DMS153 treated with DMSO at 0.1 percent for 48 hours (cell line): ENCODE results near the gene GABRB1.
"Not testable (repeated sequence)": the region's sequence is repeated elsewhere in the genome, so short reads cannot be mapped to it uniquely, and the experiment has no call there.

Experiments
- DNase-seq: peaks from one replicate; lab custom pipeline; 2025; ENCODE audit not compliant: unreplicated experiment; lab: John Stamatoyannopoulos, UW

GABRB1 gene

DNA sequence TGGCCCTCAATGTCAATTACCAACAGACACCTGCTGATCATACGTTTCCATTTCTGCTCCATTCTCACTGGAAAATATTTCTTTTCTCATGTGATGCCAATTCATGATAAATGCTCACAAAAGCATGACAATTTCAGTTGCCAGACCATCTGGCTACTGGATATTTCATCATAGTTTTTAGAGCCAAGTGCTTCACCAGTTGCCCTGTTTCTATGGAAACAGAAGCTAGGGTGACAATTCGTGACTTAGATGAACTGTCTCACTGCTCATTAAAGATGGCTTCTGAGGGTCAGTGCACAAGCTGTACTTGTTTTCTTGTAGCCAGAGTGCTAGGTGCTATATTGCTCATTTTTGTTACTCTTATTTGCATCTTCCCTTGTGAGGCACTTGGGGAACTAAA lies 247.3 kb downstream of the GABRB1 start:
- no peak for DNase-seq

GRCh38 chr4:47287735-47288134 lies 256.4 kb downstream of the GABRB1 start:
- DNase-seq = no peak

DNA sequence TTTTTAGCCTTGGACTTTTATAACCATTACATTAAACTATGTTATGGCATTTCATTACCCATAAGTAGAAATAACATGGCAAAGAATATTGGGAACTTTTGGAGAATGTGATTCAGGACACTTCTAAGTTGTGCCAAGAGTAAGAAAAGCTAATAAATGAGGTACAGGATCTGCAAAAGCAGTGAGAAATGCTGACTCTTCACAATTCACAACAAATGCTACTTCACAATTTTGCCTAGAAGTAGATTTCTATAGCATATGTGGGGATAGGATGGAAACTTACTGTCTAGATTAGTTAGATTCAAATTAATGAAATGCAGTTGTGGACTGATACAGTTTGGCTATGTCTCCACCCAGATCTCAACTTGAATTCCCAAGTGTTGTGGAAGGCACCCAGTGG lies 258.4 kb downstream of the GABRB1 start:
- DNase-seq = no peak

- not testable (repeated sequence) for DNase-seq
Measured at GRCh38 chr4:47290873-47291272, 259.5 kb downstream of the GABRB1 start.

DNA sequence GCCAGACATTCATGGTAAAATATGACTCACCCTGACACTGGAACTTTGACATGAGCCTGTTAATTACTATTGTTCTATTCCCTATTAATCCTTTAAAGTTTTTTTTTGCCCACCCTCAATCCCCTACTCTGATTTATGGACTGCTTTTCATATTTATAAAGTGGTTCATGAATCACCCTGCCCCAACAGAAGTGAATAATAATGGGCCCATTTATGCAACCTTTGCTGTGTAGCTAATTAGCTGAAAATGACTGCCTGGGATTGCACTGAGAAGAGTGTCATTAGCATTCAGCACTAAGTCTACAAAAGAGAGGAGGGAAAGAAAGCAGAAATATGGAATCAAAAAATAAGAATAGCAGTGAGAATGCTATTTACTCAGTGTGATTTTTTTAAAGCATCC lies 277.8 kb downstream of the GABRB1 start:
- no peak for DNase-seq

DNA sequence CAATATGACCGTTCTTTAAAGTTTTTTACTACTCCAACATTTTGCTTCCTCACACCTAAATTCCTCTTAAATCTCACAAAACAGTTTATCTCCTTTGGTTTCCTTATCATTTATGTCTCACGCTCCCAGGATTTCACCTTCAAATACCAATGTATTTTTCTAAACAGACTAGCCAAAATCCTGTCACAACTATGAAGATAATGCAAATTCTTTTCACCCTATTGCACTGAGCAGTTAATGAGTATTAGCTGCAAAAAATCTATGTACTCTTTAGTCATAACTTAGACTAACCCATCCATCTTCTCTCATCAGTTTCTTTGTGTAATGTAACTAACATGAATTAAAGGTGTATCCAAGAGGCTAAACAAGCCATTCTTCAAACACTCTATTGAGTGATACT lies 280.8 kb downstream of the GABRB1 start:
- DNase-seq = no peak

GRCh38 chr4:47313384-47313783 lies 282.0 kb downstream of the GABRB1 start:
- DNase-seq = no peak

DNA sequence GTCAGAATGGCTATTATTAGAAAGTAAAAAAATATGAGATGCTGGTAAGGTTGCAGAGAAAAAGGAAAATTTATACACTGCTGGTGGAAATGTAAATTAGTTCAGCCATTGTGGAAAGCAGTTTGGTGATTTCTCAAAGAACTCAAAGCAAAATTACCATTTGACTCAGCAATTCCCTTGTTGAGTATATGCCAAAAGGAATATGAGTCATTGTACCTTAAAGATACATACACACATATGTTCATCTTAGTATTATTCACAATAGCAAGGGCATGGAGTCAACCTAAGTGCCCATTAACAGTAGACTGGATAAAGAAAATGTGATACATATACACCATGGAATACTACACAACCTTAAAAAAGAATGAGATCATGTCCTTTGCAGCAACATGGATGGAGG lies 284.0 kb downstream of the GABRB1 start:
- DNase-seq = no peak

- DNase-seq = no peak
Measured at GRCh38 chr4:47326025-47326424, 294.7 kb downstream of the GABRB1 start.

DNA sequence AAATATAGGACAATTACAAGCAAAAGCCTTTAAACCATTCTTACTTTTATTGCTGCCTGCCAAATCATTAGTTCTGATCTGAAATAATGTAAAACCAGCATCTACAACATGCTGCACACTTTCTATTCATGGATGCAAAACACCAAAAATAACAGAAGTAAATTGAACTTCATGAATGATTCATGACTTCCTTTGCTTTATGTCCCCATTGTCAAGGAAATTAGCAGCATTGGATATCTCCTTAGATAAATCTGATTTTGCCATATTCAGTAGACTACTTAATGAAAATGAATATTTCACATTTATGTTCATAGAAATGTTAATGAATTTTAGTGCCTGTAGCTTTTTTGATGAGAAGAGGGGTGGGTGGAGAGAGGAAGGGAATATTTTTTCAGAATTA lies 299.5 kb downstream of the GABRB1 start:
- no peak for DNase-seq

DNA sequence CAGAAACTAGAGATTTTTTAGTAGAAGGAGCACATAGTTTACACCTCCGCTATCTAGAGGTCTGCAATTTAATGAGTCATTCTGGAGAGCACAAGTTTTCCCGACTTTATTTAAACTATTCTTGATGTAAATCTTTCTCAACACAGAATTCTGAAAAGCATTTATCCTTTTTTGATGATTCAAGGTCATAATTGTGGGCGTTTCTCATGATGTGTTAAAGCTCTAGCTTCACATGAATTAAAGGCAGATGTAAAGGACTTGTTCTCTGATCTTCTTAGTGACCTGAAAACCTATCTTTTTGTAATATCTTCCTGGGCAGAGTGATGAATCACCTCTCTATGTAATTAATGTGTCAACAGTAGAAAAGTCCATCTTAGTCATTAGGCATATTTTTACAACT lies 303.3 kb downstream of the GABRB1 start:
- DNase-seq = no peak

DNA sequence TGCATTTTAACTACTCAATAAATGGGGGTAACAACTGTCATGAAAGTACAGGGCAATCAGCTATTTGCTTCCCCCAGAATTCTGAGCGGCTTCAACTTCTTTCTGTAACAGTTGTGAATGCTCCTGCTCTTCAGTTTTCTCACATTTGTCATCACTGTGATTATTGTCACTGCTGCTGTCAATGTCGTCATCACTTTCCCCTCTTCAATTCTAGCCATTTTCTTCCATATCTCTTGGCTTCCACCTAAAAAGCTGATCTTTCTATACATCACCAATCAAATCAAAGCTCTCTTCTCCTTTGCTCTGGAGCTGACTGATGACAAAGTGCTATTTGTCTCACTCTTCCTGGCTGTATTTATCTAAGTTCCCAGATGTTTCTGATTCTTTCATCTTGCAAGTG lies 306.5 kb downstream of the GABRB1 start:
- DNase-seq = no peak

DNA sequence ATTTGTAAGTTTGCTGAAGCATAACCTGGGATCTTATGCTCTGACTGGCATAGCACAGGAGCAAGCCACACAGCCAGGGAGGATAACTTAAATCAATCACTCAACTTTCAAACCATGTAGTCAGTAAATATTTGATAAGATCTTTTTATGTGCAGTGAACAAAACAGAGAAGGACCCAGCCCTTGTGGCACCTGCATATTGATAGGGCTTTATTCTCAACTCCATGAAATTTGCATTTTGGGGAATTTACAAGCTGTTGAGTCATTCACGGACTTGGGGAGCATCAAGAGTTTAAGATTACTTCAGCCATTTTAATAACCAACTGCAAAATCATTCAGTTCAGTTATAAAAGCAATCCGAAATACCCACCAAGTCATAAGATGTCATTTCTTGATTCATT lies 309.5 kb downstream of the GABRB1 start:
- no peak for DNase-seq

GRCh38 chr4:47342796-47343195 lies 311.4 kb downstream of the GABRB1 start:
- no peak for DNase-seq

DNA sequence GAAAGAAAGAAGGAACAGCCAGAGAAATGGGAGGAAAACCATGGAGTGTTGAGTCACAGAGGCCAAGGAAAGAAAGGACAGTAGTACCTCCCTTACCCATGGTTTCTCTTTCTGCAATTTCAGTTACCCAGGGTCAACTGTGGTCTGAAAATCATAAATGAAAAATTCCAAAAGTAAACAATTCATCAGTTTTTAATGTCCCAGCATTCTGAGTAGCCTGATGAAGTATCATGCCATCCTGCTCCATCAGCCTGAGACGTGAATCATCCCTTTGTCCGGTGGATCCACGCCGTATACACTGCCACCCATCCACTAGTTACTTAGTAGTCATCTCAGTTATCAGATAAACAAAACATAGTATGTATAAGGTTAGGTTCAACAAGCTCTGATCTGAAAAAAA lies 318.0 kb downstream of the GABRB1 start:
- no peak for DNase-seq

- no peak for DNase-seq
Measured at GRCh38 chr4:47355568-47355967, 324.2 kb downstream of the GABRB1 start.

GRCh38 chr4:47359891-47360290 lies 328.5 kb downstream of the GABRB1 start:
- DNase-seq = no peak

- no peak for DNase-seq
Measured at GRCh38 chr4:47367761-47368160, 336.4 kb downstream of the GABRB1 start.

GRCh38 chr4:47368211-47368610 lies 336.8 kb downstream of the GABRB1 start:
- no peak for DNase-seq

DNA sequence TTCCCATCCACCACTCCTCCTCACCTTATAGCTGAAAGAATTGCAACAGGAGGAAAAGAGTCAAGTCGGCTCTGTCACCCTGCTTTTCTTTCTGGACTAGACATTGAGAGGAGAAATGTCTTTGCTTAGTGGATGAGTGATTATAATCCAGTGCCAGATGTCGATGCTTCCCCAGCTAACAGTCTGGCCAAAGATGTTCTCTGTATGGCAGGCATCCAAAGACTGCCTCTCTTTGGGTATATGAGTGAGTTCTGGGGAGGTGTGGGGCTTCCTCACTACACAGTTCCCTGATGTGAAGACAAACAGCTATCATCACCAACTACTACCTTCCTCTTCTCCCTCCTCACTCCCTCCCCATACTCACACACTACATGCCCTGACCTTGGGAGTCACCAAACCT lies 341.2 kb downstream of the GABRB1 start:
- DNase-seq = no peak

DNA sequence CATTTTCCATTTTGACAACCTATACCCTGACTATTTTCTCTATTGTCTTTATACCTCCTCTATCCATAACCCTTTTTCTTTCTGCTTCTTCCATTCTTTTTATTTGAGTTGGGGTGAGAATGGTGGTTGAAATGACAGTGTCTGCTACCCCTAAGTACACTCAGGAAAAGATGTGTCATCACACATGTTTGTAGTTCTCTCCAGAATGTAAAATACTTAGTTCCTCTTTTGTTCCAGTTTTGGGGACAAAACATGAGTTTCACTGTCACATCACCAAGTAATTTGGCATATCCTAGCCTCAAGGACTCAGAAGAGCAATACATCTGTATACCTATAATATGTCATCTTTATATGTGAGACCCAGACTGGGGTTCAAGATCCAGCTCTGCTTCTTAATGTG lies 341.8 kb downstream of the GABRB1 start:
- no peak for DNase-seq

- no peak for DNase-seq
Measured at GRCh38 chr4:47373709-47374108, 342.3 kb downstream of the GABRB1 start.

DNA sequence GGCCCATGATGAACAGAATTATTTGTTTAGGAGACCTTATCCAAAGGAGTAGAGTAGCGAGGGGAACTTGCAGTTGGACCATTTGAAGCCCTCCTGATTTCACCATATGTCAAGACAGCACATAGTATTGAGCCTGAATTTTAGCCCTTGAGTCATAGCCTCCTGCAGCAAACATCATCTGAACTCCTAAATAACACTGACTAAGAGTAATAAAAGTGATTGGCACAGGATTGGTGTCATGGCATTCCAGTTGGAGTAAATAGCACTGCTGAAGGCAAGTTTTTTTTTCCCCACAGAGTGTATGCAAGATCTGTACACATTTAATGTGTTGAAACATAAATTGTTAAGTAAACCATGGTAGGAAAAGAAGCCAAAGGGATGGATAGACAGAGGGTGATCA lies 343.1 kb downstream of the GABRB1 start:
- DNase-seq = no peak

DNA sequence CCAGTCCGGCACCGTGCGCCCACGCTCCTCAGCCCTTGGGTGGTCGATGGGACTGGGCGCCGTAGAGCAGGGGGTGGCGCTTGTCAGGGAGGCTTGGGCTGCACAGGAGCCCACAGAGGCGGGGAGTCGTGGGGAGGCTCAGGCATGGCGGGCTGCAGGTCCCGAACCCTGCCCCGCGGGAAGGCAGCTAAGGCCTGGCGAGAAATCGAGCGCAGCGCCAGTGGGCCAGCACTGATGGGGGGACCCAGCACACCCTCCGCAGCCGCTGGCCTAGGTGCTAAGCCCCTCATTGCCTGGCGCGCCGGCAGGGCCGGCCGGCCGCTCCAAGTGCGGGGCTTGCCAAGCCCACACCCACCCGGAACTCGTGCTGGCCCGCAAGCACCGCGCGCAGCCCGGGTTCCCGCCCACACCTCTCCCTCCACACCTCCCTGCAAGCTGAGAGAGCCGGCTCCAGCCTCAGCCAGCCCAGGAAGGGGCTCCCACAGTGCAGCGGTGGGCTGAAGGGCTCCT lies 346.7 kb downstream of the GABRB1 start:
- DNase-seq = not testable (repeated sequence)
